ENCODE data around the gene LRP11.

GRCh38 chr6:149846321-149846720, 17.8 kb downstream of the LRP11 start:
- TF ChIP-seq CTCF (IDR thresholded peaks at IDR 0.05): no peak
- no peak for TF ChIP-seq EZH2 (IDR thresholded peaks at IDR 0.05)

Measured in neural progenitor cell (in vitro differentiated cells).